Activated CD8-positive, alpha-beta memory T cell treated with anti-CD3 and anti-CD28 coated beads for 36 hours (primary cell): ENCODE measurements around the gene PPP1R14C. TPM values are rescaled to one million over a fixed set of nuclear protein-coding genes. Genes with fewer than 3 reads are reported as not detected.

ENCODE experiments used
- CTCF ChIA-PET: fragments of 350-600 bp; sonication (Branson Sonifier 250); formaldehyde crosslinking; loops from one replicate; lab custom pipeline; 2021; ENCODE audit warnings: antibody characterized with exemption; lab: Charles Lee
- POLR2A ChIA-PET: fragments of 350-600 bp; sonication (Branson Sonifier 250); formaldehyde crosslinking; loops from one replicate; lab custom pipeline; 2021; ENCODE audit warnings: antibody characterized with exemption; lab: Charles Lee
- total RNA-seq, 2 experiments: library from RNA; stranded (reverse); gene quantifications; one replicate each; pipeline ENCODE4 v1.2.3, GENCODE V29; 2021

PPP1R14C gene
- total RNA-seq, 2 experiments from 2014 or later: 0.96 to 1.1 TPM

DNA sequence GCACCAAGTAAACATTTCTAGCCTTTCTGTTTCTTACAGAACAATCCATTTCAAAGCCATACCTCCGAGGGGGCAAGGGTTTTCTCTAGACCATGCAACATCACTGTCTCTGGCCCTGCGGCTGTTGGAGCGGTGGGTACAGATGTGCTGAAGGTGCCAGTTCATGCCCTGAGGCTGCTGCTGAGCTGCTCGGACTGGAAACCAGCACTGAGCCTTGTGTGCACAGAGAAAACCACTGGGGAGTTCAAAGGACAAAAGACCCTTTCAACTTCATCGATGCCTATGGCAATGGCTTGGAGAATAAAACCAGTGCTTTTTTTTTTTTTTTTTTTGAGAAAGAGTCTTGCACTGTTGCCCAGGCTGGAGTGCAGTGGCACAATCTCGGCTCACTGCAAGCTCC, 132.6 kb downstream of the PPP1R14C start:
- POLR2A ChIA-PET: interaction anchor here (0.7 kb wide), 1 partner anchor 13 kb away, joined by 3 read pairs; no protein-coding TSS in a partner anchor
- CTCF ChIA-PET: no interaction called here

- ChIA-PET CTCF (no interaction called here), POLR2A (no interaction called here)
Measured at GRCh38 chr6:150276168-150276936, 133.5 kb downstream of the PPP1R14C start.

- ChIA-PET POLR2A (no interaction called here), CTCF (no interaction called here)
Measured at GRCh38 chr6:150276937-150277742, 134.3 kb downstream of the PPP1R14C start.

- ChIA-PET CTCF (no interaction called here), POLR2A (interaction anchor here (0.6 kb wide), 1 partner anchor 29 kb away, joined by 3 read pairs; no protein-coding TSS in a partner anchor)
Measured at GRCh38 chr6:150279533-150279932, 136.7 kb downstream of the PPP1R14C start.

- CTCF ChIA-PET: no interaction called here
Measured at GRCh38 chr6:150280703-150281102, 137.9 kb downstream of the PPP1R14C start.

DNA sequence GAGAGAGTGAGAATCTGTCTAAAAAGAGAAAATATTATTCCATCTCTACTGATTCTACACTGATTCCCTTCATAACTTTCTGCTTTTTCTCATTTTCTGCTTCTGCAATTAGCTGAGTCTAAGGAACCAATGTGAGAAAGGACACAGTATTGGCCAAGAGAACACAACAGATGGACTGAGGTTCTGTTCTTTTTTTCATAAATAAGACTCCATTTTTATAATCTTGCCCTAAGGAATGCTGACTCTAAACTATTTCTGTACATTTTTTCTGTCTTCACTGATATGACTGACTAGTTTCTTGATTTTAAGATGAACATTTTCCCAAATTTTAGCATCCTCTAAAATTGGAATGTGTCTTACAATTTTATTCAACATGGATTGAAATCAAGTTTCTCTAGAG, 138.9 kb downstream of the PPP1R14C start:
- ChIA-PET POLR2A (no interaction called here), CTCF (no interaction called here)

More at GRCh38 chr6:150280703-150281102, 137.9 kb downstream of the PPP1R14C start:
- POLR2A ChIA-PET: no interaction called here

GRCh38 chr6:150282806-150283205, 140.0 kb downstream of the PPP1R14C start:
- CTCF ChIA-PET: no interaction called here
- POLR2A ChIA-PET: no interaction called here

GRCh38 chr6:150286460-150286859, 143.6 kb downstream of the PPP1R14C start:
- POLR2A ChIA-PET: no interaction called here
- CTCF ChIA-PET: no interaction called here

DNA sequence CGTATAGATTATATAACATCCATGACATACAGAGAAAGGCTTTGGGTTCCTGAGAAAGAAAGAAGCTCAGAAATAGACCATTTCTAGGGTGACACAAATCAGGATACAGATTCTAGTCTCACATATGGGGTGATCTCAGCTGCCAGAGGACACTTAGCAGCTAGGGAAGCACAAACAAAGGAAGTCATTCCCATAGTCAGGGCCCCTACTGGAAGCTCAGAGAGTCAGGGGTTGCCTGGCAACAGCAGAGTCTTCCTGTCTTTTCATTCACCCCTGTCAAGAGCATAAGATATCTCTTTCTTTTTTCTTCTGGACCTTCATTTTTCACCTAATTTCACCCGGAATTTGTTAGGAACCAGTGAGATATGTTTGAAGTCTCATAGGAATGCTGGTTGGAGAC, 144.1 kb downstream of the PPP1R14C start:
- ChIA-PET POLR2A (no interaction called here), CTCF (no interaction called here)

DNA sequence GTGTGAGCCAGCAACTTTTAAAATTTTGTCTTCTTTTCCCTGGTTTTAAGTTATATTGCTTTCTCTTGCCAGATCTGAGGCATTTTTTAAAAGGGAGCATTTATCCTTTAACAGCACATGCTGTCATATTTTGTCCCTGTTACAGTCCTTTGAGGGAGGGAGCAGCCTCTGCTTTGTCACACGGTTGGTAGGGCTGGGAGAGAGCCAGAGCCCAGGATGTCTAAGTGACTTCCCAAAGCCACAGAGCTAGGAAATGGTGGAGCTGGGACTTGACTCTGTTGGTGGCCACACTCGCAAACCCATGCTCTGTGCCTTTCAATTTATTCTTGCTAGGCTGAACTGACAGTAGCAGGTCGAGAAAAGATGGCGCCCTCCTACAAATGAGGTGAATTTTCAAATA, 145.6 kb downstream of the PPP1R14C start:
- POLR2A ChIA-PET: no interaction called here
- CTCF ChIA-PET: no interaction called here

DNA sequence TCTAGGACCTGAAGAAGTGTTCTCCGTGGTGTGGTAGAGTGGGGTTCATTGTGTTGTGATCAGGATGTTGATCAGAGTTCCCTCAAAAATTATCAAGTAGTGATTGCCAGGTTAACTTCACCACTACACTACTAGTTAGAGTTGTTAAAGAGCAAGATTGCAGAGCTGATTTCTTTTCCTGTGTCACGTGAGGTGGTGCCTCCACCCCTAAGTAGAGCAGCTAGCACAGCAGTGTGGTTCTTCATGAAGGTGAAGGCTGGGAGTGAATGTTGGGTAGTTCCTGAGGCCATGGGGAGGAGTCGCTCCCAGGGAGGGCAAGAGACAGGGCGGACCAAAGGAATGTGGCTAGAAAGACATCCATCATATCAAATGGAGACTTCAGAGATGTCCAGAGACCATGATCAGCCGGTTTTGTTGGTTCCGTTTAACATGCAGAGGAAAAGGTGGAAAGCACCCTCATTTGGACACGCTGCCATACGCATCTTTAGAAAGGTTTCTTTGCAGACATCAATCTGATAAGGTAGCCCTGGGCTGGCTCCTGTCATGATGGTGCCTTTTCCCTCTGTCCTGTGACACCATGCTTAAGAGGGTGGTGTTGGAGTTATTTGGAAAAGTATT, 146.7 kb downstream of the PPP1R14C start:
- POLR2A ChIA-PET: no interaction called here
- CTCF ChIA-PET: no interaction called here

DNA sequence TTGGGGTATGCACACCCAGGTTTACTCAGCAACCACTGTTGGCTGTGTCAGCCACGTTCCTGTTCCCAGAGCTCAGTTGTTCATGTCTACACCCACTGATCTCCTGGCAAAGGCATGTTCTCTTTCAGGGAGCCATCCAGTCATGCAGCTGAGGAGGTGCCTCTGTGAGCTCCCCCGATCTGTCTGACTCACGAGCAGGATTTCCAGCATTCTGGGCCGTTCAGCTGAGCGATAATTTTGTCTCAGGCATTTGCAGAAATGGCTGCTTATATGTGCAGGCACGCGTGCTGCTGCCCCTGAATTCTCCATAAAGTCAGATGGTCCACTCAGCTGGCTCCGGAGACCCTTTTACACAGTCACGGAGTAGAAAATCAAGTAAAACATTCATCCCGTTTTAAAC, 147.6 kb downstream of the PPP1R14C start:
- ChIA-PET POLR2A (no interaction called here), CTCF (no interaction called here)

DNA sequence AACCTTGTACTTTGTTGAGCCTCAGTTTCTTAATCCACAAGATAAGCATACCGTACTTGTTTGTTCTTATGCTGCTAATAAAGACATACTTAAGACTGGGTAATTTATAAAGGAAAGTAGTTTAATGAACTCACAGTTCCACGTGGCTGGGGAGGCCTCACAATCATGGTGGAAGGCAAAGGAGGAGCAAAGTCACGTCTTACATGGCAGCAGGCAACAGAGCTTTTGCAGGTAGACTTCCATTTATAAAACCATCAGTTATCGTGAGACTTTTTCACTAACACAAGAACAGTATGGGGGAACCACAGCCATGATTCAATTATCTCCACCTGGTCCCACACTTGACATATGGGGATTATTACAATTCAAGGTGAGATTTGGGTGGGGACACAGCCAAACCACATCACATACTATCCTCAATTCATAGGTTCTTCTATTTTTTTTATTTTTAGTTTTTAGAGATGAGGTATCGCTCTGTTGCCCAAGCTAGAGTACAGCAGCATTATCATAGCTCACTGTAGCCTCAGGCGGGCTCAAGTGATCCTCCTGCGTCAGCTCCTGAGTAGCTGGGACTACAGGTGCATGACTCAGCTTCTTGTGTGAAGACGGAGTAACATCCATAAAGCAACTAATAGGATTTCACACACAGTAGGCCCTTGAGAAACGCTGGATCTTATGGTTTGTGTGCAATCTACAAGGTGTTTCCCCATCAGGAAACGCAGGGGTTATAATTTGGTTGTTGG, 149.3 kb downstream of the PPP1R14C start:
- CTCF ChIA-PET: no interaction called here
- POLR2A ChIA-PET: interaction anchor here (0.6 kb wide), 1 partner anchor 36 kb away, joined by 3 read pairs; no protein-coding TSS in a partner anchor

- ChIA-PET POLR2A (no interaction called here), CTCF (no interaction called here)
Measured at GRCh38 chr6:150293019-150293418, 150.2 kb downstream of the PPP1R14C start.

DNA sequence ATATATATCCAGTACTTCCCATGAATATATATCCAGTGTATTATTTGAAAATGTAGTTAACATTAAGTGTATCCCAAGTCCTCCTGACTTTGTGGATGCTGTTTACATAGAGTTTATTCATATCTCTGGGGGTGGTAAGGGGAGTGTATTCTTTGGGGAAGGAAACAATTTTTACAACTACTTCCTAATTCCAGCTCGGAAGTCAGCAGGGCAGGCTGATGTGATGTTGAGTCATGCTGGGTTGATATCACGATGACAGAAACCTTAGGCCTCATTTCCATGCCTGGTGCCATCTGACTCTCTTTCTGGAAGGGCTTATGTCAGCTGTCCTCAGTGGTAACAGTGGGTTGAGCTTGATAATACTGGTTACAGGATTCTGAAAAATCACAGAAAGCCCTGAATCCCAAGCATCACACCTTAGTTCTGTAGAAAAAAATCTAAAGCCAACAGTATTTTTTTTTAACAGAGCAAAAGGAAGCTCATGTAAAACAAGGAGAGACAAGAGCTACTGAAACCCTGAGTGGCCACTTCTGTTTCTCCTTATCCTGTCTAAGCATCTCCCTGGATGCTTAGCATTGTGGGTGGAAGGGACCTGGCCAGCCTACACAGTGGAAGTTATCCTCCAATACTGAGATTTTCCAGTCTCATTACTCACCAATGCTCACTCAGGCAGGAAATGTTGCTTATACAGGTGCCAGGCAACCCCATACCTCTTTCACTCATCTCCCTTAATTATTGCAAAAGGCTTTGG, 150.8 kb downstream of the PPP1R14C start:
- CTCF ChIA-PET: no interaction called here
- POLR2A ChIA-PET: no interaction called here

- CTCF ChIA-PET: no interaction called here
- POLR2A ChIA-PET: no interaction called here
Measured at GRCh38 chr6:150296890-150297289, 154.0 kb downstream of the PPP1R14C start.

- POLR2A ChIA-PET: no interaction called here
- CTCF ChIA-PET: no interaction called here
Measured at GRCh38 chr6:150297327-150298029, 154.6 kb downstream of the PPP1R14C start.

- CTCF ChIA-PET: no interaction called here
Measured at GRCh38 chr6:150298030-150298380, 155.2 kb downstream of the PPP1R14C start.

More at GRCh38 chr6:150298030-150298380, 155.2 kb downstream of the PPP1R14C start:
- POLR2A ChIA-PET: no interaction called here
